Activated CD8-positive, alpha-beta memory T cell treated with anti-CD3 and anti-CD28 coated beads, Interleukin-2, amount 50 U/mL, for 1 hour (primary cell): ENCODE results near the gene CFAP65.
A peak's percentile ranks its signal among the peaks of the same experiment; 100 is the strongest.

ENCODE experiments used
- DNase-seq: peaks from one replicate; pipeline ENCODE4 v3.0.0-alpha.2; 2020; ENCODE audit errors: extremely low read depth

The CFAP65 gene

DNA sequence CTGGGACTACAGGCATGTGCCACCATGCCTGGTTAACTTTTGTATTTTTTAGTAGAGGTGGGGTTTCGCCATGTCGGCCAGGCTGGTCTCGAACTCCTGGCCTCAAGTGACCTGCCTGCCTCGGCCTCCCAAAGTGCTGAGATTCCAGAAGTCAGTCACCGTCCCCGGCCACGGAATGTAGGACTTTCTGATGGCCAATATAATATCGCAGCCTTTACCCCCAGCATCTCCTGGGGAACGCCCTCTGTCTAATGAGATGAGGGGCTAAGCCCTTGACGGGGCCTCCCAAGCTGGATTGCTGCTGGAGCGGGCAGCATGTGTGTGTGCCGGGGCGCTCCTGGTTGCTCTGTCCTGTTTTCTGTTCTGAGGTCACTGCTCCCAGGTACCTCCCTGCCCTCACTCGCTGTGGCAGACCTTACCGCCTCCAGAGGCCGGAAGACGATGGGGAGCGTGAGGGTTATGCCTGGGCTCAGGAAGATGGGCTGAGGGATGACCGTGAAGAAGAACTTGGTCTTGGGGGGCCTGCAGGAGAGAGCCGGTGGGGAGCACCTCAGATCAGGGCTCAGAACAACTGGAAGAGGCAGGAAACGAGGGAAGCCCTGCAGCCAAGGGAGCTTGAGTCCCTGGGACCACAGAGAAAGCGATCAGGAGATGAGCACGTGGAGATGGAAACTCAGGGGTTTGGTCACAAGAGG lies 9.1 kb downstream of the CFAP65 start:
- DNase-seq = no peak

DNA sequence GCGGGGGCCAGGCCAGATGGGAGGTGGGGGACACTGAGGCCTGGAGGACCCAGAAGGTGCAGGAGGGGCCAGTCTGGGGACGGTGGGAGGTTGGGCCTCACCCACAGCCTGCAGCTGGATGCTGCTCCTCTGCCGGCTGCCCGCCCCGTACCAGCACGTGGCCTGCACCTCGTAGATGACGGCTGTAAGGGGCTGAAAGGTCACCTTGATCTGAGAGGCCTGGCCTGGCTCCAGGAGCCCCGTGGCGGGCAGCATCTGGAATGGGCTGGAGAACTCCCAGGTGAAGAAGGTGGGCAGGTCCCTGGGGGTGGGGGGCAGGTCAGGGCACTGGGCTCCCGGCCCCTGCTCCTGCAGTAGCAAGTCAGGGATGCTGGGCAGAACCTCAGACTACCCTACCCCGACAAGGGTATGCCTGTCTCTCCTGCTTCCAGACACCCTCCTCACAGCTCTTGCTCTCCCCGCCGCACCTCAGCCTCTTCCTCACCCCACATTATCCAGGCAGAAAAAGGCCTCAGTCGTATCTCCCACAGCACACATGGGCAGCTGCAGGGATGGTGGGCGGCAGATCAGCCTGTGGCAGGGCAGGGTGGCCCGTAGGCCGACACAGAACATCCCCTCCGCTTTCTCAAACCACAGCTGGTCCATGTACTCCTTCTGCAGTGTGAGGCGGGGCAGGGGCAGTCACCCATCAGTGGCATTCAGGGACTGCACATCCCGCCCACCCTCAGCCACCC lies 10.1 kb downstream of the CFAP65 start:
- DNase-seq = no peak

DNA sequence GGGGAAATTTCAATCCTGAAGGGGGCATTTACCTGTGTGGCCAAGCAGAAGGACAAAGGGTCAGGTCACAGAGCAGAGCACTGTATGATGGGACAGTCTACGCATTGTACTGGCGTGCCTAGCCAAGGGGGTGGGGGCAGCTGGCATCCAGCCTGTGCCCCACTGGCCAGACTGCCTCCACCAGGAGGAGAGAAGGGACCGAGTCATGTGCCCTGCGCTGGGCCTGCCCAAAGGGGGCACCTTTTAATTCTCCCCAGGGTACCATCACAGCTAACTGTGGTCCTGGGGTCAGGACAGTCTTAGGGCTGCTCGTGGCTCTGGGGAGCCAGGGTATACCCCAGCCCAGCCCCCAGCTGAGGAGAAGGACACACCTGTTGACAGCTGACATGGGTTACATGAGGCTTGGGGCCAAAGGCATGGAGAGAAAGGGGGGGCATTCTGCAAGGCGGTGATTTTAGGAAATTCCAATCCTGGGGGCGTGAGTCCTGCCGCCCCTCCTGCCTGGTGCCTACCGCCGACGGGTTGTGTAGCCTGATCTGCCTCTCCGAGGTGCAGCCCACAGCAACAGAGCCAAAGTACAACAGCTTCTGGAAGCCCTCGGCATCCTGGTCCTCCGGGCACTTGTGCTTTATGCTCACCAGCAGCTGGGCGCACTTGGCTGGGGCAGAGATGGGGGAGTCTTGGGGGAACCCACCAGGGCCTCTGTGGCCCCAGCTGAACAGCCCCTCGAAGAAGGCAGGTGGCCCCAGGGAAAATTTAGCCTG lies 11.0 kb downstream of the CFAP65 start:
- no peak for DNase-seq

DNA sequence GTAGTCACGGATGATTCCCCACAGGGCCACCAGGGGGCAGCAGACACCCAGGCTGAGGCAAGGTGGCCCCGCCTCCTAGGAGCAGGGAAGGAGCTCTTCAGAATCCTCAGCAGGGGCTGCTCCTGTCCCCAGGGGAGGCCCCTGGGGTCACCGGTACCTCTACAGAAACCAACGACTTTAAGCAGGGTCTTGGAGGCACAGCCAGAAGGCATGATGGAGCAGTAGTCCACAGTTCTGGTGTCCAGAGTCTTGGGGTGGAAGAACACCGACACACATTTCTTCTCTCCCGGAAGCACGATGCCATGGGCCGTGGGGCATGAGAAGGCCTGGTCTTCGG lies 11.5 kb downstream of the CFAP65 start:
- peak; percentile 29 for DNase-seq

DNA sequence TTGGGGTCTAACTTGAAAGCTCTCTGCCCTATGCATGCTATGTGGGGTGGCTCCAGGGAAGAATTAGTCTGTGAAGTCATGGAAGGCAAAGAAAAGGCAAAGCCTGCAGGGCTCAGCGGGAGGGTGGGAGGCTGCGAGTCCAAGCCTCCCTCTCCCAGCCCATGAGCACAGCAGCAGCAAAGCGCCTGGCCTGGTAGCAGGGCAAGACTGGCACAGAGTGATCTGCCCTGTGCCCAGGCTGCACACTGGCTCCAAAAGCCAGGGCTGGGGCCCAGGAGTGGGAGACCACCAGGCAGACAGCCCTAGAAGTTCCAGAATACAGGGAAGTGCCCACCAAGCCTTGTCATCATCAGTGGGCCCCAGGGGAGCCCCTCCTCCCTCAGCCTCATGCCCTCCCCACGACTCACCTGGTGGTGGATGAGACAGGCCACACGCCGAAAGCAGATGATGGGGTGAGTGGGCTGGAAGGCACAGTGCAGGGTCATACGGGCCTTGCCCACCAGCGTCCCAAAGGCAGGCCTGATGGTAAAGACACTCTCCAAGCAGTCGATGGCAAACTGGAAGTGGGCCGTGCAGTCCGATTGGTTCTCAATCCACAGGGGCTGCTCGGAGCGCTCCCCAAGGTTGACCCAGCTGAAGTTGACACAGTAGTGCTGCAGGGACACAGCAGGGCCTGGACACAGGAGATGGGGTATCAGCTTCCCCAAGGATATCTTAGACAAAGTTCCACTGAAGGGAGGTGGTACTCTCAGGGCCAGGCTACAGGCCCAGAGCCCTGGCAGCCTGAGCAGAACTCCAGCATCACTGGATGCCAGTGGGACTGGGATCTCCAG lies 12.1 kb downstream of the CFAP65 start:
- DNase-seq = no peak

DNA sequence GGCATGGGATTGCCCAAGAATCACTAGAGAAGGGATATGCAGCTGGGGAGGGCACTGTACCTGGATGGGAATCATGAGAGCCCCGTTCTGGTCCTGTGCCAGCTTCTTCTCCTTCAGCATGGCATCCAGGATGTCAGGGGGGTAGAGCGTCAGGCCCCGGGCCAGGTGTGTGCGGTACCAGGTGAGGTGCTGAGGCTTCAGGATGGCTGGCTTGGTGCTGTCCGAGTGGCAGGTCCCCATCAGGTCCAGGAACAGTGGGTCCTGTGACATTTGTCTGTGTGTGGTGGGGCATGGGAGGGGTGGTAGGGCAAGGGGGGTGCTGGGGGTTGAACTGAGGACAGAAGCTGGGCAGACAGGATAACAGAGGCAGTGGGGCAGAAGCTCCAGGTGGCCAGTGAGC lies 13.2 kb downstream of the CFAP65 start:
- no peak for DNase-seq

DNA sequence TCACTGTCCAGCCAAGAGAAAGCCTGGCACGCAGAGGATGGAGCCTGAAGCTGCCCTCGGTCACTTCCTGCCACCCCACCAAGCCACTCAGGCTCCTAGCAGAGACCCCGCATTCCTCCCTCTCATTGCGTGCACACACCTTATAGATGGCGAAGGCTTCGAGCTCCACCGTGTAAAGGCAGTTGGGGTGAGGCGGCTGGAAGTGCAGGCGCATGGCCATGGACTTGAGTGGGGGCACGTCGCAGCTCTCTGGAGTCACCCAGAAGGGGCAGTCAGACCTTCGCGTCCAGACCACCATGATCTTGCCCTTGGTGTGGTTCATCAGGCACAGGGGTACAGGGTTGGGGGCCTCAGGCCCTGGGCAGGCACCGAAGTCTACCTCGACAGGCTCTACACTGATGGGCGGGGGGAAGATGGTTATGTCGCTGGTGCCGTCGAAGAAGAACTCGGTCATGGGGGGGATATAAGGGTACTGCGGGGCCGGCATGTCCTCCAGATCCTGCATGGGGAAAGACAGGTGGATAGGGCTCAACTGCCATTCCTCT lies 13.7 kb downstream of the CFAP65 start:
- DNase-seq = no peak

DNA sequence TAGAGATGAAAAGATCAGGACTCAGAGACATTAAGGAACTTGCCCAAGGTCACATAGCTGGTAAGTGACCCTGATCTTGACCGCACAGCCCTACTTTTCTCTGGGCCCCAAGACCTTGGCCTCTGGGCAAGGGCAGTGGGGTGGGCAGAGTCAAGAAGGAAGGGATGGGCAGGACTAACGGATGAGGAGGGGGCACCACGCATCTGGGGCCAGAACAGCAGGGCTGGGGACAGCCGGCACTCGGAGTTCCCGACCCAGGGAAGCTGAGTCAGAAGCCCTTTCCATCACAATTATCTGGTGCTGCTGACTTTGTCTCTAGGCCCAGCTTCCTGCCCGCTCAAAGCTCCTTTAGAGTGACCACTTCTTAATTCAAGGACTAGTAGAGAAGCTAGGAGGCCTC lies 14.4 kb downstream of the CFAP65 start:
- DNase-seq = no peak

DNA sequence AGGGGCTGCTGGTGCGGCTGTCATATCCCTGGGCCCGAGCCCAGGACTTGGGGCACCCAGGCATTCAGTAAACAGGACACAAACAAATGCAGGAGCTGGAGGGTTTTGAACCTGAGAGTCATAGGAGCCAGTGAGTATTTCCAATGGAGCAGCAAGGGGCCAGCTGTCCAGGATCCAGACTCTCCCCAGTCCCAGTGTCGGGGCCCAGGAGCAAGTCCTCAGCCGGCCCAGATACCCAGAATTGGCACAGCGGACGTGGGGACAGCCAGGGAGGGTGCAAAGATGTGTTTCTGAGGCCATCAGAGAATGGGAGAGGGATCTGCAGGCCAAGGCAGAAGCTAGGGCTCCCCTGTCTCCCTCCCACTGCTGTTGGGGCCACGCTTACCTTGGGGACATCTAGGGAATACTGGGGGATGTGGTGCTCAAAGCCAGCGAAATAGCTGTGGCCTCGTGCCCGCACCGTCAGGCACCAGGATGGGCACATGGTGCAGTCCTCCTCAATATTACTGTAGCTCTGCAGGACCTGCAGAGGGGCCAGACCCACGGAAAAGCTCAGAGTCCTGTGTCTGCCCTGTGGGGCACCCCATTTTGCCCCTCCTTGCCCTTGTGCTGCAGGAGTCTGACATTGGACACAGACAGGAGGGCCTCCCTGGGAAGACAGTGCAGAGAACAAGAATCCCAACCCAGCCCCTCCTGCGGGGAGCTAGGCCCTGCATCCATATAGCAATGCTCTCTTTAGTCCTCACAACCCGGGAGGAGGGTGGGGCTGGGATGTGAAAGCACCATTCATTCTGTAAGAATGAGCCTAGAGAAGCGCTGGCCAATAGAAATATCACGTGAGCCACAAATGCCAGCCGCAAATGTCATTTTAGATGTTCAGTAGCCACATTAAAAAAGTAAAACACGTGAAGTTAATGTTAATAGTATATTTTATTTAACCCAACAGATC lies 15.4 kb downstream of the CFAP65 start:
- no peak for DNase-seq

DNA sequence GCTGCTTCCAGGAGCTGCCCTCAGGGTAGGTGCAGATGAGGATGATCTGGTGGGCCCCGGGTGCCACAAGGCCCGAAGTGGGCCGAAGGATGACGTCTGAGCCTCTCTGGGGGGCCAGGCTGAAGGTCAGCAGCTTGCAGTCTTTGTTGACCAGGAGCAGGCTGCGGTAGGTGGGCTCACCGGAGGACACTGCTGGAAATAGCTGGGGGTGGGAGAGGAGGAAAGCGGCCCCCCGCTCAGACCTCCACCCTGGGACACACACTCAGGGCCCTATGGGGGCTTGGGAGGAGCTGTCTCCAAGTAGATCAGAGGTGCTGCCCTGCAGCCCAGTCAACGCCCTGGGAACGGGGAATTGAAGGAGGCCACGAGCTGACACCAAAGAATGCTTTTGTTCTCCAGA lies 17.3 kb downstream of the CFAP65 start:
- no peak for DNase-seq

DNA sequence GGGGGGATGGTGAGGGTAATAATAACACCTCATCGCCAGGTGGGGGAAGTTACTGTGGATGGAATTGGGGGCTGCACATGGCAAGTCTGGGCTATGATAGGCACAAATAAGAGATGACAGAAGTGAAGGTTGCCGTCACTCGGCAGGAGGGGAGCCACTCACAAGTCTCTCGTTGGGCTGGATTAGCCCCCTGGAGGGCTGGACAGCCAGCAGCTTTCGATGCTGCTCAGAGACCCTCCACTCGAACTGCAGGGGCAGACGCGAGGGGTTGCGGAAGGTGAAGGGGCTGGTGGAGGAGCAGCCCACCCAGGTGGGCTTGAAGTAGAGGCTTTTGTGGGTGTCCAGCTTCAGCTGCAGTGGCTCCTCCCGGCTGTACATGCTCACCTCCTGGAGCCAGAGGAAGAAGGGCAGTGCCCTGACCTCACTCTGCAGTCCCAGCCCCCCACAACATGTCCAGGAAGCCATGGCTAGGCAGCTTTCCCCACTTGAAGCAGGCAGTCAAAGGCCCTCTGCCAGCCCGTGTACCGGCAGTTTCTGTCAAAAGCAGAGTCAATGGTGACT lies 18.2 kb downstream of the CFAP65 start:
- no peak for DNase-seq

DNA sequence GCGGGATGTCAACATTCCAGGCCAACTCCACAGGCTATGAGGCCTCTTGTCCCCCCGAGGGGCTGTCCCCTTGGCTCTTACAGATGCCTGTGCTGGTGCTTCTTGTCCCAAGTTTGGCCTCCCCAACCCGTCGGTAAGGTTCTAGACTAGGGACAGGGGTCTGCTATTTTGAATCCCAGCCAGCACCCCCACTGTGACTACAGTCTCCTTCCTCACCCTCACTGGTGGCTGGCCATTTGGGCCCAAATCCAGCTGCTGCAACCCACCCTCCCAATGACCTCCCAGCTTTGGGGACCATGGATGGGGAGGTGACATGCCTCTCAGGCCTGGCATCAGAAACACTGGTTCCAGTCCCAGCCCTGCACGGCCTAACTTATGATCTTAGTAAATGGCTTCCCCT lies 18.7 kb downstream of the CFAP65 start:
- DNase-seq = no peak

DNA sequence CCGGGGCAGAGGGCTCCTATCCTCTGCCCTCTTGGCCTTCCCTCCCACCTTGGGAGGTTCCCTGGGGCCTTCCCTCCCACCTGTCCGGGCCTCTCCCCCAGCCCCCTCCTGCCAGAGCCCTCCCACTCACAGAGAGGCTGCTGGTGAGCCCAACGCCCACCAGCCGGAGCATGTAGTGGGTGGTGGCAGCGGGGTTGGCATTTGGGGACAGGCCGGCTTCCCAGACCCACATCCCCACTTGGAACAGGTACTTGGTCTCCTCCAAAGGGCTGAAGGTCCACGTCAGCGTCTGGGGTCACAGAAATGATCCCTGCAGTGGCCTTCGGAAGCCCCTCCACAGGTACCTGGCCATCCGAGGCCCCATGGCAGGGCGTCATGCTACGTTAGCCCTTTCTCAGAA lies 19.3 kb downstream of the CFAP65 start:
- no peak for DNase-seq

DNA sequence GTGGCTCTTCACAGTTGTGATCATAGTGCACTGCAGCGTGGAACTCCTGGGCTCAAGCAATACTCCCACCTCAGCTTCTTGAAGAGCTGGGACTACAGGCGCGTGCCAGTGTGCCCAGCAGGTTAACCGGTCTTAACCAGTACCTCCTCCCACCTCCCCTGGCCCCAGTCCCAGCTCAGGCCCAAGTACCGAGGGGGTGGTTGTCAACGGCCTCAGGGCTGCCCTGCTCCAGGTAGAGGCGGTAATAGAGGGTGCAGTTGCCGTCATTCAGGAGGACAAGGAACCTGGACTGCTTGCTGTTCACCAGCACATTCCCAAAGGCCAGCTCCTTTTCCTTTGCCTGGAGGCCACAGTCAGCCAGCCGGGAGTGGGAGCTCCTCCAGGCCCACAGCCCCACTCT lies 19.7 kb downstream of the CFAP65 start:
- DNase-seq = no peak

DNA sequence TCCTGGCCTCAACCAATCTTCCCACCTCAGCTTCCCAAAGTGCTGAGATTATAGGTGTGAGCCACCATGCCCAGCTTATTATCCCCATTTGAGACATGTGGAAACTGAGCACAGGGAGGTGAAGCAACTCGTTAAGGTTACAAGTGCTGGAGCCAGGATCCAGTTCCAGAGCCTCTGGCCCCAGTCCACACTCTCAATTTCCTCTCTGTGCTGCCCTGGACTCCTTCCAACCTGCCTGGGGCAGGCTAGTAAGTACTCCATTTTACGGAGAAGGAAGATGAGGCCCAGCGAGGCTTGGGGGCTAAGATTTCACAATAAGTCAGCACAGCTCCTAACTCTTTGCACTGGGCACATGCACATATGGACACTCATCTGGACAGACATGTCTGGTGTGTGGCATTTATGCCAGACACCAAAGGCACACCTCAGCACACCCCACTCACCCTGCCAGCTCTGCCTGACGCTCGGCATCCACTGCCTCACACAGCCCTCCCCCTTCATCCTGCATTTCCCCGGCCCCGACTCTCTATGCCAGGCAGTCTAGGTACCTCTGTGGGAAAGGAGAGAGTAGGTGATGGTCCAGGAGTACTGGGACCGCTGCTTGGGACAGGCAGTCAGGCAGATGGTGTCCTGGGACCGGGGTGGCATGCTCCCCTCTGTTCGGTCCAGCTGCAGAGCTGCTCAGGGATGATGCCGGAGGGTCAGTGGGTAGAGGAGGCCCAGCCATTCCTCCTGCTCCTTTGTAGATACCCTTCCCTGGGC lies 20.5 kb downstream of the CFAP65 start:
- no peak for DNase-seq

DNA sequence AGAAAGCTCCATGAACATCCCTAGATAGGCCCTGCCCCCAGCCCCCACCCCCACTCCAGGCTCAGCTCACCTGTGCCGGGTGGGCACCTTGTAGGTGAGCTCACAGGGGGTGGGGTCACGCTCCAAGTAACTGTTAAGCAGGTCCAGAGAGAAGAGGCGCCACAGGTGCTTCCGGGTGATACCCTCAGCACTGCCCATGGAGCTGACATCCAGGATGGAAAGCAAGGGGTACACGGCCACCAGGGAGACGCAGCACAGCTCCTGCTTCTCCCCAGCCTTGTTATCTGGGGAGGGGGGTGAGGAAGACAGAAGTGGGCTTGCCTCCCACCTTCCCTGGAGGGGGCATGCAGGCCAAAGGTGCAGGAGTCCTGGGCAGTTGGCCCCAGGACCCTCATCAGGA lies 21.9 kb downstream of the CFAP65 start:
- DNase-seq = no peak

DNA sequence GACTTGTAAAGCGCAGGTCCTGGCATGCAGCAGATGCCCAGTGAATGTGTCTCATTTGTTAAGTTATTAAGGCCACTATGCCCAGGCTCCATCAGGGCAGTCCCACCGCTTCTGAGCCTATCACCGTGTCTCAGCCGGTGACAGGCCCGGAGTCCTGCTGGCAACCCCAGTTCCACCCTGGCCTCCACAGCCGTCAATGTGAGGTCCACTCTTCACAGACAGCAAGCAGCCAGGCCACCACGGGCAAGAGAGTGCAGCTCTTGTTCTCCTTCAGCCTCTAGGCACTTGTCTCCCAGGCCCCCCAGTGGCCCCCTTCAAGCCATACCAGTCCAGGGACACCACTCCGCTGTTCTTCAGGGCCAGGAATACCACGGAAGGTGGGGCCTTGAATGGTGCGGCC lies 22.6 kb downstream of the CFAP65 start:
- DNase-seq = no peak

DNA sequence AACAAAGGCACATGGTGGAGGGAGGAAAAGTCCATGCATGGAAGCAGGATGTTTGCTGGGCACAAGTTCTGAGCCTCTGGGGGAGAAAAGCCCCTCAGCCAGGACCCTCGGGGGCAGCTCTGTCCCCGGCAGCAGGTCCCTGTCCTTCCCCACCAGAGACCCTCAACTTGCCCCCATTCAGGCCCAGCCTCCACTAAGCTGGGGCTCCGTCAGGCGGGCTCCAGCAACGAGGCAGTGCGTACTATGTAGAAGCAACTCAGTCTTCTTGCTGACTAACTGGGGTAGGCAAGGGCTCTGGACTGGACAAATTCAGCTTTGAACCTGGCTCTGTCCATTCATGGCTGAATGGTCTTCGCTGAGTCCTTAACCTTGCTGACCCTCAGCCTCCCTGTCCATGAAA lies 23.0 kb downstream of the CFAP65 start:
- DNase-seq = no peak

DNA sequence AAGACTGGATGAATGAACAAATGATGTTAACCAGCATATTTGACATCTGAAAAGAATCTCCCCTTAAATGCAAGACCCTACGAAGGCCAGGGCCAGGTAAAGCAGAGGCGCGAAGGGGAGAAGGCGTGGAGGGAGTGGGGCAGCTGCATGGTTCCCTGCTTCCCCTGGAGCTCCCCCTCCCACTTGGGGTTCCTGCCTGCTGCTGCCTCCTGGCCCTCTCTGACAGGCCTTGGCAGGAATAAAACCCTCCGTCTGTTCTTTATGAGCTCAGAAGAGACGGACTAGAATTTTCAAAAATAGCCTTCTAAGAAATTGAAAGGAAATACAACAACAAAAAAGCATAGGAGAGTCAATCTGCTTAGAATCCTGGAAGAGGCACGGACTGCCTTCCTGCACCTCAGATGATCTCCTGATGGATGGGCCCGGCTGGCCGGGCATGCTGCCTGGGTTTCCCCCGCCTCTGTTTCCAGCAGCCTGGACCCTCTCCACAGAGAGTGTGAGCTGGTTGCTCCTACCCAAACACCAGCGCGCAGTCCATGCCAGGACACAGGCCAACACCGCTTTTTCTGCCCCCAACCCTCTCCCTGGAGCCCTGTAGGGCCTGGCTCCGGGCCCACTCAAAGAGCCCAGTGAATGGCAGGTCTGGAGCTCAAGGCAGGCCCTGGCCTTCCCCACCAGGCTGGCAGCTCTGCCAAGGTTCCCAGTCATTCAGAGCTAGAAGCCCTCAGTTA lies 23.9 kb downstream of the CFAP65 start:
- DNase-seq = no peak
